CD4-positive, CD25-positive, alpha-beta regulatory T cell (primary cell): ENCODE data around the gene SLC25A36. TPM values are rescaled to one million over a fixed set of nuclear protein-coding genes. Genes with fewer than 3 reads are reported as not detected.

Experiments used
- ATAC-seq, 2 donors: fragments of 150-1000 bp; cut with Tn5 transposase; one replicate each; pipeline ENCODE4 v1.10.0; 2021; ENCODE audit warnings: low read depth in 2 of 2, moderate number of reproducible peaks in 2 of 2, moderate library complexity in 1 of 2
- DNase-seq, 3 donors: peaks; one replicate each; pipeline versions ENCODE4 v3.0.0 to v3.0.0-alpha.2; 2012 to 2022; ENCODE audit warnings: mixed read lengths in 1 of 3
- H3K27ac ChIP-seq: one replicate; pipeline ENCODE4 v1.7.0; 2013; ENCODE audit warnings: mild to moderate bottlenecking, low read length; ENCODE audit not compliant: insufficient read depth, poor library complexity, severe bottlenecking
- H3K27me3 ChIP-seq: one replicate; pipeline ENCODE4 v1.7.0; 2013; ENCODE audit warnings: low read length; ENCODE audit not compliant: control insufficient read depth, insufficient read depth
- H3K36me3 ChIP-seq: one replicate; pipeline ENCODE4 v1.7.0; 2013; ENCODE audit warnings: mild to moderate bottlenecking, low read length, moderate library complexity; ENCODE audit not compliant: control insufficient read depth, insufficient read depth
- H3K4me1 ChIP-seq: 2 replicates; pipeline ENCODE4 v1.7.0; 2013; ENCODE audit warnings: mild to moderate bottlenecking, low read length; ENCODE audit not compliant: insufficient read depth, control insufficient read depth, poor library complexity, severe bottlenecking
- H3K4me3 ChIP-seq: one replicate; pipeline ENCODE4 v1.7.0; 2013; ENCODE audit warnings: low read depth, mild to moderate bottlenecking, low read length, moderate library complexity
- H3K9me3 ChIP-seq, 2 experiments: 1 replicate in 1 of 2; 2 replicates in 1 of 2; pipeline ENCODE4 v1.7.0; 2013; ENCODE audit warnings: low read length in 2 of 2, mild to moderate bottlenecking in 1 of 2, moderate library complexity in 1 of 2; ENCODE audit not compliant: control insufficient read depth in 2 of 2
- H3K27ac Mint-ChIP-seq, 3 donors: one replicate each; pipeline ENCODE4 v1.8.0; 2020 to 2022; ENCODE audit warnings: mild to moderate bottlenecking in 3 of 3, mixed read lengths in 3 of 3, moderate library complexity in 2 of 3
- H3K27me3 Mint-ChIP-seq: one replicate; pipeline ENCODE4 v1.8.0; 2022; ENCODE audit warnings: mild to moderate bottlenecking, mixed read lengths
- H3K36me3 Mint-ChIP-seq: one replicate; pipeline ENCODE4 v1.8.0; 2020; ENCODE audit warnings: mixed read lengths
- H3K4me1 Mint-ChIP-seq, 4 donors: one replicate each; pipeline ENCODE4 v1.8.0; 2020 to 2022; ENCODE audit warnings: mixed read lengths in 4 of 4, mild to moderate bottlenecking in 1 of 4
- H3K4me3 Mint-ChIP-seq, 4 donors: one replicate each; pipeline ENCODE4 v1.8.0; 2020 to 2022; ENCODE audit warnings: mild to moderate bottlenecking in 4 of 4, mixed read lengths in 4 of 4, moderate library complexity in 3 of 4
- H3K9me3 Mint-ChIP-seq, 7 donors: one replicate each; pipeline ENCODE4 v1.8.0; 2020 to 2022; ENCODE audit warnings: mixed read lengths in 7 of 7, mild to moderate bottlenecking in 3 of 7, moderate library complexity in 2 of 7
- polyA plus RNA-seq, 4 donors: library from polyadenylated mRNA; unstranded; fragments of 300-500 nt; fragmentation: Illumina TruSeq; gene quantifications; one replicate each; pipeline ENCODE4 v1.2.3, GENCODE V29; 2021
- total RNA-seq: library from RNA; stranded (reverse); gene quantifications from one replicate; pipeline ENCODE4 v1.2.3, GENCODE V29; 2022

SLC25A36 gene
- total and polyA plus RNA-seq, 5 donors from 2014 or later, result 43.3 to 104 (median 45.6) TPM

GRCh38 chr3:140905559-140905958, 36.1 kb upstream of the SLC25A36 start:
- Histone ChIP-seq H3K4me3 (no peak overlapping the region), H3K27me3 (peaks cover 8% of the 10 kb centered on the region), H3K4me1 (no peaks in the 10 kb centered on the region), H3K36me3 (no peaks in the 10 kb centered on the region), H3K27ac (no peak overlapping the region), H3K9me3 (no peaks in the 10 kb centered on the region)
- Mint-ChIP-seq H3K27ac (no peak overlapping the region), H3K4me3 (no peak overlapping the region), H3K36me3 (no peaks in the 10 kb centered on the region), H3K27me3 (peaks cover 9% of the 10 kb centered on the region), H3K4me1 (no peaks in the 10 kb centered on the region), H3K9me3 (peaks cover 0 to 1% (median 0%) of the 10 kb centered on the region in 7 donors)
- ATAC-seq, result no peak
- no peak for DNase-seq

GRCh38 chr3:140906785-140907184, 34.9 kb upstream of the SLC25A36 start:
- no peaks in the 10 kb centered on the region for H3K36me3 Mint-ChIP-seq
- Histone ChIP-seq H3K27ac (no peak overlapping the region), H3K9me3 (no peaks in the 10 kb centered on the region), H3K27me3 (peaks cover 10% of the 10 kb centered on the region), H3K4me3 (no peak overlapping the region), H3K4me1 (no peaks in the 10 kb centered on the region), H3K36me3 (no peaks in the 10 kb centered on the region)
- H3K27ac Mint-ChIP-seq, result no peak overlapping the region
- ATAC-seq (no peak), DNase-seq (no peak)
- no peaks in the 10 kb centered on the region for H3K4me1 Mint-ChIP-seq
- H3K4me3 Mint-ChIP-seq, result no peak overlapping the region
- peaks cover 0 to 1% (median 0%) of the 10 kb centered on the region in 7 donors for H3K9me3 Mint-ChIP-seq
- H3K27me3 Mint-ChIP-seq, result peaks cover 9% of the 10 kb centered on the region

- Histone ChIP-seq H3K36me3 (no peaks in the 10 kb centered on the region), H3K27ac (no peak overlapping the region), H3K27me3 (peaks cover 6% of the 10 kb centered on the region), H3K9me3 (no peaks in the 10 kb centered on the region), H3K4me1 (no peaks in the 10 kb centered on the region), H3K4me3 (no peak overlapping the region)
- ATAC-seq (no peak), DNase-seq (no peak)
- Mint-ChIP-seq H3K4me3 (peak overlapping the region in 1 of 4 donors; percentile 17), H3K27ac (no peak overlapping the region), H3K4me1 (no peaks in the 10 kb centered on the region), H3K36me3 (no peaks in the 10 kb centered on the region), H3K27me3 (peaks cover 8% of the 10 kb centered on the region), H3K9me3 (peaks cover 0 to 3% (median 0%) of the 10 kb centered on the region in 7 donors)
Observed at GRCh38 chr3:140910860-140911259, 30.8 kb upstream of the SLC25A36 start.

GRCh38 chr3:140911822-140912221, 29.8 kb upstream of the SLC25A36 start:
- Histone ChIP-seq H3K27me3 (peaks cover 9% of the 10 kb centered on the region), H3K4me1 (no peaks in the 10 kb centered on the region), H3K4me3 (no peak overlapping the region), H3K36me3 (no peaks in the 10 kb centered on the region), H3K27ac (no peak overlapping the region), H3K9me3 (no peaks in the 10 kb centered on the region)
- Mint-ChIP-seq H3K27ac (no peak overlapping the region), H3K4me1 (no peaks in the 10 kb centered on the region), H3K4me3 (no peak overlapping the region), H3K27me3 (peaks cover 12% of the 10 kb centered on the region), H3K9me3 (peaks cover 0 to 3% (median 0%) of the 10 kb centered on the region in 7 donors), H3K36me3 (no peaks in the 10 kb centered on the region)
- ATAC-seq (no peak), DNase-seq (no peak)

- Histone ChIP-seq H3K27me3 (peaks cover 7% of the 10 kb centered on the region), H3K9me3 (no peaks in the 10 kb centered on the region), H3K4me1 (no peaks in the 10 kb centered on the region), H3K4me3 (no peak overlapping the region), H3K27ac (no peak overlapping the region), H3K36me3 (no peaks in the 10 kb centered on the region)
- H3K9me3 Mint-ChIP-seq, result peaks cover 0 to 3% (median 0%) of the 10 kb centered on the region in 7 donors
- ATAC-seq (no peak), DNase-seq (no peak)
- H3K27me3 Mint-ChIP-seq, result peaks cover 22% of the 10 kb centered on the region
- no peak overlapping the region for H3K27ac Mint-ChIP-seq
- H3K4me1 Mint-ChIP-seq, result no peaks in the 10 kb centered on the region
- H3K4me3 Mint-ChIP-seq, result no peak overlapping the region
- no peaks in the 10 kb centered on the region for H3K36me3 Mint-ChIP-seq
Observed at GRCh38 chr3:140913728-140914127, 27.9 kb upstream of the SLC25A36 start.

GRCh38 chr3:140914384-140914945, 27.2 kb upstream of the SLC25A36 start:
- Mint-ChIP-seq H3K4me3 (no peak overlapping the region), H3K27me3 (peaks cover 25% of the 10 kb centered on the region), H3K27ac (no peak overlapping the region), H3K4me1 (no peaks in the 10 kb centered on the region), H3K36me3 (no peaks in the 10 kb centered on the region), H3K9me3 (peaks cover 0 to 3% (median 0%) of the 10 kb centered on the region in 7 donors)
- H3K9me3 ChIP-seq, result no peaks in the 10 kb centered on the region
- no peak overlapping the region for H3K4me3 ChIP-seq
- no peaks in the 10 kb centered on the region for H3K36me3 ChIP-seq
- ATAC-seq, result no peak
- H3K27ac ChIP-seq, result no peak overlapping the region
- DNase-seq, result no peak
- H3K4me1 ChIP-seq, result no peaks in the 10 kb centered on the region
- peaks cover 8% of the 10 kb centered on the region for H3K27me3 ChIP-seq

- peaks cover 7% of the 10 kb centered on the region for H3K27me3 ChIP-seq
- H3K27ac Mint-ChIP-seq, result no peak overlapping the region
- H3K36me3 ChIP-seq, result no peaks in the 10 kb centered on the region
- H3K4me3 Mint-ChIP-seq, result no peak overlapping the region
- peaks cover 32% of the 10 kb centered on the region for H3K27me3 Mint-ChIP-seq
- H3K4me3 ChIP-seq, result no peak overlapping the region
- H3K27ac ChIP-seq, result no peak overlapping the region
- no peaks in the 10 kb centered on the region for H3K36me3 Mint-ChIP-seq
- no peaks in the 10 kb centered on the region for H3K9me3 ChIP-seq
- peaks cover 0 to 2% (median 0%) of the 10 kb centered on the region in 7 donors for H3K9me3 Mint-ChIP-seq
- ATAC-seq, result no peak
- H3K4me1 Mint-ChIP-seq, result no peaks in the 10 kb centered on the region
- no peaks in the 10 kb centered on the region for H3K4me1 ChIP-seq
- no peak for DNase-seq
Observed at GRCh38 chr3:140916603-140917002, 25.0 kb upstream of the SLC25A36 start.

- Mint-ChIP-seq H3K9me3 (peaks cover 0 to under 1% (median 0%) of the 10 kb centered on the region in 7 donors), H3K4me3 (no peak overlapping the region), H3K27ac (no peak overlapping the region), H3K36me3 (no peaks in the 10 kb centered on the region), H3K4me1 (no peaks in the 10 kb centered on the region), H3K27me3 (peaks cover 31% of the 10 kb centered on the region)
- Histone ChIP-seq H3K4me1 (no peaks in the 10 kb centered on the region), H3K36me3 (no peaks in the 10 kb centered on the region), H3K9me3 (no peaks in the 10 kb centered on the region), H3K4me3 (no peak overlapping the region), H3K27ac (no peak overlapping the region), H3K27me3 (peaks cover 7% of the 10 kb centered on the region)
- DNase-seq, result no peak
- no peak for ATAC-seq
Observed at GRCh38 chr3:140917772-140918171, 23.9 kb upstream of the SLC25A36 start.
